ENCODE results near the gene EFCAB12.

EFCAB12 gene

GRCh38 chr3:129429080-129429451 is 630 bp upstream of the EFCAB12 start:
- Histone ChIP-seq H3K36me3 (ENCODE audit: insufficient read depth, insufficient read length, low read length) (peaks cover 46% of the 10 kb centered on the region), H3K4me3 (ENCODE audit: insufficient read length, low read depth) (no peak overlapping the region), H3K4me1 (ENCODE audit: insufficient read depth, insufficient read length) (peaks cover 12% of the 10 kb centered on the region), H3K9ac (ENCODE audit: insufficient read length, low read depth) (no peak overlapping the region), H3K9me3 (ENCODE audit: insufficient read depth, low read length) (no peaks in the 10 kb centered on the region), H3K27me3 (ENCODE audit: insufficient read depth, insufficient read length) (peaks cover 14% of the 10 kb centered on the region)
- DNase-seq (ENCODE audit: low read depth, low spot score) = no peak
- no peak for TF ChIP-seq SUZ12 (IDR thresholded peaks at IDR 0.05; ENCODE audit: extremely low read depth, insufficient read depth, insufficient read length)
- no peak for TF ChIP-seq YY1 (IDR thresholded peaks at IDR 0.05; ENCODE audit: insufficient read depth, insufficient read length)
- no peak for TF ChIP-seq ZNF274 (IDR thresholded peaks at IDR 0.05; ENCODE audit: low read depth, low read length)

DNA sequence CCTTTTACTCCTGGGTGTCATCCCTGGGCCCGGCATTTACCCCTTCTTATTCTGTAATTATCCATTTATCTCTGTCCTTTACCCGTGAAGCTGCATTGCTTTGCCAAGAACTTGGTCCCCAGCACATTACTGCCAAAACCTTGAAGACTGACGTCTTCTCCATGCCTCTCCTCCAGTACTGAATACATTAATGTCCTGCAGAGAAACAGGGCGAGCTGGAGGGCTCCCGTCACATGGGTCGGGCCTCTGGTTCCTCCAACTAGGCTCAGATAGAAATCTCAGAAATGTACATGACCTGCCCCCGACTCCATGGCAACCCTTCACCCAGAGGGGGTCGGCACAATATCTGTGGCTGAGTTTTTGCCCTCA is 445 bp downstream of the EFCAB12 start:
- Histone ChIP-seq H3K9me3 (ENCODE audit: insufficient read depth, low read length) (no peaks in the 10 kb centered on the region), H3K36me3 (ENCODE audit: insufficient read depth, insufficient read length, low read length) (peaks cover 36% of the 10 kb centered on the region), H3K4me1 (ENCODE audit: insufficient read depth, insufficient read length) (peaks cover 12% of the 10 kb centered on the region), H3K4me3 (ENCODE audit: insufficient read length, low read depth) (peak overlapping the region; percentile 53), H3K9ac (ENCODE audit: insufficient read length, low read depth) (peak overlapping the region; percentile 21), H3K27me3 (ENCODE audit: insufficient read depth, insufficient read length) (peaks cover 14% of the 10 kb centered on the region)
- no peak for TF ChIP-seq ZNF274 (IDR thresholded peaks at IDR 0.05; ENCODE audit: low read depth, low read length)
- no peak for TF ChIP-seq YY1 (IDR thresholded peaks at IDR 0.05; ENCODE audit: insufficient read depth, insufficient read length)
- no peak for DNase-seq (ENCODE audit: low read depth, low spot score)

- Histone ChIP-seq H3K27me3 (ENCODE audit: insufficient read depth, insufficient read length) (peaks cover 14% of the 10 kb centered on the region), H3K4me3 (ENCODE audit: insufficient read length, low read depth) (no peak overlapping the region)
These were observed 2.8 kb downstream of the EFCAB12 start for GRCh38 chr3:129425619-129426018.

DNA sequence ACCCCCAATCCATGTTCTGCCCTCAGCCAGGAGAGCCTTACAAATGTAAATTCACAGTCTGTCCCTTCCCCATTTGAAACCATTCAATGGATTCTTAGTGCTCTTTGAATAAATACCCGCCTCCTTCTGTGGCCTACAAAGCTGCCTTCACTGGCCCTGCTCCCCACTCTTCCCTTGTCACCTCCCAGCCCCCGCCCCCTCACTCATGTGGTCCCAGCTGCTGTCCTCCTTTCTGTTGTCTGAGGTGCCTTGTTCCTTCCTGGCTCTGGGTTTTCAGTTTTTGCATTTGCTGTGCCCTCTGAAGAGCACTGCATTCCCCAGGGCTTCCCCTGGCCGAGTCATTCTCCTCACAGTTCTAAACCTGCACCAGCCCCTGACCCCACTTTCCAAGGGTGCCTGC is 3.2 kb downstream of the EFCAB12 start:
- H3K36me3 ChIP-seq (ENCODE audit: insufficient read depth, insufficient read length, low read length) = peaks cover 8% of the 10 kb centered on the region
- TF ChIP-seq YY1 (IDR thresholded peaks at IDR 0.05; ENCODE audit: insufficient read depth, insufficient read length) (no peak), SUZ12 (IDR thresholded peaks at IDR 0.05; ENCODE audit: extremely low read depth, insufficient read depth, insufficient read length) (no peak), ZNF274 (IDR thresholded peaks at IDR 0.05; ENCODE audit: low read depth, low read length) (no peak)
- peak overlapping the region; percentile 51 for H3K9ac ChIP-seq (ENCODE audit: insufficient read length, low read depth)
- peaks cover 14% of the 10 kb centered on the region for H3K27me3 ChIP-seq (ENCODE audit: insufficient read depth, insufficient read length)
- H3K4me1 ChIP-seq (ENCODE audit: insufficient read depth, insufficient read length) = peaks cover 12% of the 10 kb centered on the region
- peak; percentile 39 for DNase-seq (ENCODE audit: low read depth, low spot score)
- H3K4me3 ChIP-seq (ENCODE audit: insufficient read length, low read depth) = no peak overlapping the region
- H3K9me3 ChIP-seq (ENCODE audit: insufficient read depth, low read length) = peaks cover 3% of the 10 kb centered on the region; the same call in 1 of the 2 replicates

More at GRCh38 chr3:129425619-129426018, 2.8 kb downstream of the EFCAB12 start:
- Histone ChIP-seq H3K9ac (ENCODE audit: insufficient read length, low read depth) (peak overlapping the region; percentile 51), H3K9me3 (ENCODE audit: insufficient read depth, low read length) (peaks cover 3% of the 10 kb centered on the region; the same call in 1 of the 2 replicates), H3K36me3 (ENCODE audit: insufficient read depth, insufficient read length, low read length) (peaks cover 12% of the 10 kb centered on the region), H3K4me1 (ENCODE audit: insufficient read depth, insufficient read length) (peaks cover 12% of the 10 kb centered on the region)
- no peak for DNase-seq (ENCODE audit: low read depth, low spot score)
- TF ChIP-seq ZNF274 (IDR thresholded peaks at IDR 0.05; ENCODE audit: low read depth, low read length) (no peak), SUZ12 (IDR thresholded peaks at IDR 0.05; ENCODE audit: extremely low read depth, insufficient read depth, insufficient read length) (no peak), YY1 (IDR thresholded peaks at IDR 0.05; ENCODE audit: insufficient read depth, insufficient read length) (no peak)

DNA sequence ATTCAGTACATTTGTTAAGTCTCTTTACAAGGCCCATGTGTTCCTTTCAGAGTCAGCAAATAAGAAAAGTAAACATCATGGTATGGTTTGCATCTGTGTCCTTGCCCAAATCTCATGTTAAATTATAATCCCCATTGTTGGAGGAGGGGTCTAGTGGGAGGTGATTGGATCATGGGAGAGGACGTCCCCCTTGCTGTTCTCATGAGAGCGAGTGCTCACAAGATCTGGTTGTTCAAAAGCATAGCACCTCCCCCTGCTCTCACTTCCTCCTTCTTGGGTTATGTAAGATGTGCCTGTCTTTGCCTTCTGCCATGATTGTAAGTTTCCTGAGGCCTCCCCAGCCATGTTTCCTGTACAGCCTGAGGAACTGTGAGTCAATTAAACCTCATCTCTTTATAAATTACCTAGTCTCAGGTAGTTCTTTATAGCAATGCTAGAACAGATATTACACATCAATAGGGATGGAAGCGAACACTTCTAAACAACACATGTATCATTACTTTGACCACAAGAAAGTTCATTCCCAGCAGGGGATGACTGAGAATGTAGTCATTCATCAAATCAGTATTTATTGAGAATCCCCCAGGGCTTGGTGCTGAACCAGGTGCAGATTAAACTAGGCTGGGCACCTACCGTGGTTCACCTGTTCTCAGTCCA is 4.1 kb downstream of the EFCAB12 start:
- peaks cover 6% of the 10 kb centered on the region for H3K4me1 ChIP-seq (ENCODE audit: insufficient read depth, insufficient read length)
- no peak overlapping the region for H3K9ac ChIP-seq (ENCODE audit: insufficient read length, low read depth)
- H3K4me3 ChIP-seq (ENCODE audit: insufficient read length, low read depth) = no peak overlapping the region
- H3K36me3 ChIP-seq (ENCODE audit: insufficient read depth, insufficient read length, low read length) = no peaks in the 10 kb centered on the region
- peaks cover 14% of the 10 kb centered on the region for H3K27me3 ChIP-seq (ENCODE audit: insufficient read depth, insufficient read length)
- DNase-seq (ENCODE audit: low read depth, low spot score) = no peak
- TF ChIP-seq SUZ12 (IDR thresholded peaks at IDR 0.05; ENCODE audit: extremely low read depth, insufficient read depth, insufficient read length) (no peak), YY1 (IDR thresholded peaks at IDR 0.05; ENCODE audit: insufficient read depth, insufficient read length) (no peak), ZNF274 (IDR thresholded peaks at IDR 0.05; ENCODE audit: low read depth, low read length) (no peak)
- H3K9me3 ChIP-seq (ENCODE audit: insufficient read depth, low read length) = peaks cover 3% of the 10 kb centered on the region; the same call in 1 of the 2 replicates

- no peak for DNase-seq (ENCODE audit: low read depth, low spot score)
- Histone ChIP-seq H3K4me3 (ENCODE audit: insufficient read length, low read depth) (no peak overlapping the region), H3K36me3 (ENCODE audit: insufficient read depth, insufficient read length, low read length) (no peaks in the 10 kb centered on the region), H3K9me3 (ENCODE audit: insufficient read depth, low read length) (peaks cover 3% of the 10 kb centered on the region; the same call in 1 of the 2 replicates), H3K4me1 (ENCODE audit: insufficient read depth, insufficient read length) (peaks cover 9% of the 10 kb centered on the region), H3K27me3 (ENCODE audit: insufficient read depth, insufficient read length) (peaks cover 9% of the 10 kb centered on the region), H3K9ac (ENCODE audit: insufficient read length, low read depth) (no peak overlapping the region)
- TF ChIP-seq YY1 (IDR thresholded peaks at IDR 0.05; ENCODE audit: insufficient read depth, insufficient read length) (no peak), SUZ12 (IDR thresholded peaks at IDR 0.05; ENCODE audit: extremely low read depth, insufficient read depth, insufficient read length) (no peak), ZNF274 (IDR thresholded peaks at IDR 0.05; ENCODE audit: low read depth, low read length) (no peak)
These were observed 5.5 kb downstream of the EFCAB12 start for GRCh38 chr3:129422897-129423296.

DNA sequence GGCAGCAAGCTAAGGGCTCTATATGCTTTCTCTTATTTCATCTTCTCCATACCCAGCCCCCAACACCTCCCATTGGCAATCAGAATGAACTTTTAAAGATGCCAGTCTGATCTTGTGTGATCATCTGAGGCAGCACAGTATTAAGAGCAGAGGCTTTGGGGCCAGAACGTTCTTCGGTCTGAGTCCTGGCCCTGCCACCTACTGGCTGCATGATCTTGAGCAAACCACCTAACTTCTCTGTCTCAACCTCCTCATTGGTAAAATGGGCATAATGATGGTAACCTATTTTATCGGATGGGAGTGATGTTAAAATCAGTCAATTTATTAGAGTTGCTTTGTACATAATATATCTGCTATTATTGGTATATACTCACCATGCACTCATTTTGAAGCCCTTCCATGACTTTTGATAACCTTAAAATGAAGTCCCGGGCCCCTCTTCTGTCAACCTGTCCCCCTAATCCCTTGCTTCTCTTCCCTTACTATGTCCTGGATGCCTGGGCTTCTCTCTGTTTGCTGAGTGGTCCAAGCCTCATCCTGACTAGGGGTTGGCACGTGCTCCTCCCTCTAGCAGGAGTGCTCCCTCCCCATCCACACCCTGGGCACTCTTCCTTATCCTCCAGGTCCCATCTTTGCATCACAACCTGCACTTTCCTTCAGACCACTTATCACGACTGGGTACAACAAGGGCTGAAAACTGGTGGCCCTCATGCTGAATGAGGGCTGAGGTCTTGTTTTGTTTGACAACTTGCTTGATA is 6.3 kb downstream of the EFCAB12 start:
- no peak overlapping the region for H3K4me3 ChIP-seq (ENCODE audit: insufficient read length, low read depth)
- no peak for TF ChIP-seq SUZ12 (IDR thresholded peaks at IDR 0.05; ENCODE audit: extremely low read depth, insufficient read depth, insufficient read length)
- TF ChIP-seq YY1 (IDR thresholded peaks at IDR 0.05; ENCODE audit: insufficient read depth, insufficient read length) = no peak
- TF ChIP-seq ZNF274 (IDR thresholded peaks at IDR 0.05; ENCODE audit: low read depth, low read length) = no peak
- peaks cover 9% of the 10 kb centered on the region for H3K4me1 ChIP-seq (ENCODE audit: insufficient read depth, insufficient read length)
- no peak overlapping the region for H3K9ac ChIP-seq (ENCODE audit: insufficient read length, low read depth)
- H3K27me3 ChIP-seq (ENCODE audit: insufficient read depth, insufficient read length) = peaks cover 2% of the 10 kb centered on the region
- DNase-seq (ENCODE audit: low read depth, low spot score) = no peak
- no peaks in the 10 kb centered on the region for H3K36me3 ChIP-seq (ENCODE audit: insufficient read depth, insufficient read length, low read length)
- peaks cover 3% of the 10 kb centered on the region; the same call in 1 of the 2 replicates for H3K9me3 ChIP-seq (ENCODE audit: insufficient read depth, low read length)
